ENCODE data around the gene TNK1. TPM values are rescaled to one million over a fixed set of nuclear protein-coding genes. Genes with fewer than 3 reads are reported as not detected.

Gene TNK1
- total RNA-seq, 1 donor from 2014 or later: 13.3 TPM

GRCh38 chr17:7423679-7424078 lies 42.8 kb downstream of the TNK1 start:
- H3K27me3 ChIP-seq (ENCODE audit: control insufficient read depth, insufficient read depth, low read length): no peaks in the 10 kb centered on the region
- no peak for DNase-seq (ENCODE audit: low read depth)

GRCh38 chr17:7425316-7425715 lies 44.4 kb downstream of the TNK1 start, which contains the start of gene SPEM2:
SPEM2 (plus strand) TSS chr17:7425616; CDS start chr17:7425689, 73 bp downstream.
- H3K36me3 ChIP-seq (ENCODE audit: control insufficient read depth, insufficient read depth, low read length): no peaks in the 10 kb centered on the region
- no peaks in the 10 kb centered on the region for H3K27me3 ChIP-seq (ENCODE audit: control insufficient read depth, insufficient read depth, low read length)
- no peak for DNase-seq (ENCODE audit: low read depth)
- no peak for TF ChIP-seq CTCF (IDR thresholded peaks at IDR 0.05; ENCODE audit: insufficient read depth, low read length, poor library complexity, severe bottlenecking)
- H3K4me3 ChIP-seq (ENCODE audit: low read depth, low read length): no peak within 1 kb of the TSS

More at GRCh38 chr17:7423679-7424078, 42.8 kb downstream of the TNK1 start:
- no peaks in the 10 kb centered on the region for H3K36me3 ChIP-seq (ENCODE audit: control insufficient read depth, insufficient read depth, low read length)
- H3K4me3 ChIP-seq (ENCODE audit: low read depth, low read length): no peak overlapping the region
- no peak for TF ChIP-seq CTCF (IDR thresholded peaks at IDR 0.05; ENCODE audit: insufficient read depth, low read length, poor library complexity, severe bottlenecking)

GRCh38 chr17:7425756-7426155 lies 44.9 kb downstream of the TNK1 start:
- no peaks in the 10 kb centered on the region for H3K27me3 ChIP-seq (ENCODE audit: control insufficient read depth, insufficient read depth, low read length)
- no peaks in the 10 kb centered on the region for H3K36me3 ChIP-seq (ENCODE audit: control insufficient read depth, insufficient read depth, low read length)
- DNase-seq (ENCODE audit: low read depth): no peak
- H3K4me3 ChIP-seq (ENCODE audit: low read depth, low read length): no peak overlapping the region
- TF ChIP-seq CTCF (IDR thresholded peaks at IDR 0.05; ENCODE audit: insufficient read depth, low read length, poor library complexity, severe bottlenecking): no peak

- no peak for DNase-seq (ENCODE audit: low read depth)
- no peak for TF ChIP-seq CTCF (IDR thresholded peaks at IDR 0.05; ENCODE audit: insufficient read depth, low read length, poor library complexity, severe bottlenecking)
- H3K4me3 ChIP-seq (ENCODE audit: low read depth, low read length): no peak overlapping the region
- no peaks in the 10 kb centered on the region for H3K36me3 ChIP-seq (ENCODE audit: control insufficient read depth, insufficient read depth, low read length)
- H3K27me3 ChIP-seq (ENCODE audit: control insufficient read depth, insufficient read depth, low read length): no peaks in the 10 kb centered on the region
Measured at GRCh38 chr17:7426203-7426863, 45.4 kb downstream of the TNK1 start.

- no peak for TF ChIP-seq CTCF (IDR thresholded peaks at IDR 0.05; ENCODE audit: insufficient read depth, low read length, poor library complexity, severe bottlenecking)
- Histone ChIP-seq H3K36me3 (ENCODE audit: control insufficient read depth, insufficient read depth, low read length) (no peaks in the 10 kb centered on the region), H3K4me3 (ENCODE audit: low read depth, low read length) (no peak overlapping the region), H3K27me3 (ENCODE audit: control insufficient read depth, insufficient read depth, low read length) (no peaks in the 10 kb centered on the region)
- DNase-seq (ENCODE audit: low read depth): no peak
Measured at GRCh38 chr17:7426896-7427489, 46.1 kb downstream of the TNK1 start.
